CD4-positive, alpha-beta T cell treated with Interleukin-10 for 1 hour (primary cell): Measurements from ENCODE around the gene ARNT2.

Source experiments
- DNase-seq: peaks from one replicate; pipeline ENCODE4 v3.0.0-alpha.2; 2020

The ARNT2 gene

DNA sequence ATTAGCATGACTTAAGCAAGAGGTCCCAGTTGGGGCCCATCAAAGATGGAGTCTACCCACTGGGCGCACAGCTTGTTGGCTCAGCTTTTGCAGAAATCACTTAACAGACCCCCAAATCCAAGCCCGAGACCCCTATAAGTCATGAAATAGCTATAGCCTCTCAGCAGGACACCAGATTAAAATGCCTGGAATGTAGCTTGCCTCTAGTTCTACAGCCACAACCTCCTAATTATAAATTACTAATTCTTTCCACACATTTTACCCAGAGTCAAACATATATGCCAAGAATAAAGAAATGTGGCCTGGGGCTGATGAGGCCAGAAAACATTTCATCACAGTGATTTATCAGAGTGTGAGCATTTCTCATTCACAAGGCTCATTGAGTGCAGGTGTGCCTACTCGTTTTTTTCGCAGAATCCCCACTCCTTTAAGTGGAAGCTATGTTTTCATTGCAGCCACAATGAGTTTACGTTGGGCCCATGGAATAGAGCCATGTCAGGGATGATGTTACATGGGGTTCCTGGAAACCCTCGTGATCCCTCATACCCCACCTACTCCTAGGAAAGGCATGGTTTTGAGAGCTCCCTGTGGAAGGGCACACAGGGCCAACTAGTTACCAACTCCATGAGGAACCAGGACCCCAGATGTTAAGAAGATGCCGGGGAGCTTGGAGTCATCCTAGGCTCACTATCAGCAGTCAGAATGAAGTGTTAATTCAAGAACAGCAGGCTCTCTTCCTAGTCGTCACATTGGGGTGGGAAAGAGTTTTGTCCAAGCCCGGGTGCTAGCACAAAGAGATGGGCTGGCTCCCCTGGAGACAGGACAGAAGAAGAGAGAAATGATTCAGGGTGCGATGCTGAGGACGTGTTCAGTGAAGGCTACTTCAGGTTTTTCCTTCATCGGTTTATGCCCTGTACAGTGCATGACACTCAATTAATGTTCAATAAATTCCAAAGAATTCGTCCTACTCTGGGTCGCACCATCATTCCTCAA, 200.7 kb downstream of the ARNT2 start:
- DNase-seq, result no peak

DNA sequence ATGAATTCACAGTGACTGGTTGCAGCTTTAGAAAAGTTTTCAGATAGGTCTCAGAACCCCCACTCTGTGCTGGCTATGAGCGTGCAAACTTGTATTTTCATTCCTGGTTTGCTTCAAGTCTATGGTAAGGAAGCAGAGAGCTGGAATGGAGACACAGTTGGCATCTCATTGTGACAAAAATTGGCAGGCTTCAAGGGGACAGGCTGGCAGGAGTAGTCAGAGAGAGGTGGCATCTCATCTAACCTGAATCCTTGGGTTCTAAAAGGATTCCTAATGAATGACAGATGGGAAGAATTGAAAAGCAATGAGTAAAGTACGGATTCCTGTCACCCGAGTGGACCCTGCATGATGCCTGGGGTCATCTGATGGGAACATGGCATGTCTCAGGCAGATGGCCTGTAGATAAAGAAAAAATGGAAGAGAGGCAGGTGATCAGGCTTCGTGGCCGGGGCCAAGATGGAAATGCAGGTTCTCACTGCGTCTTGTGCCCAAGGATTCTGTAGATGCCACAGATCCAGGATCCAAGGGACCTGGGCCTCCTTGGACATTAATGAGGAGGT, 201.5 kb downstream of the ARNT2 start:
- DNase-seq, result no peak

GRCh38 chr15:80606511-80607071, 202.4 kb downstream of the ARNT2 start:
- no peak for DNase-seq

DNA sequence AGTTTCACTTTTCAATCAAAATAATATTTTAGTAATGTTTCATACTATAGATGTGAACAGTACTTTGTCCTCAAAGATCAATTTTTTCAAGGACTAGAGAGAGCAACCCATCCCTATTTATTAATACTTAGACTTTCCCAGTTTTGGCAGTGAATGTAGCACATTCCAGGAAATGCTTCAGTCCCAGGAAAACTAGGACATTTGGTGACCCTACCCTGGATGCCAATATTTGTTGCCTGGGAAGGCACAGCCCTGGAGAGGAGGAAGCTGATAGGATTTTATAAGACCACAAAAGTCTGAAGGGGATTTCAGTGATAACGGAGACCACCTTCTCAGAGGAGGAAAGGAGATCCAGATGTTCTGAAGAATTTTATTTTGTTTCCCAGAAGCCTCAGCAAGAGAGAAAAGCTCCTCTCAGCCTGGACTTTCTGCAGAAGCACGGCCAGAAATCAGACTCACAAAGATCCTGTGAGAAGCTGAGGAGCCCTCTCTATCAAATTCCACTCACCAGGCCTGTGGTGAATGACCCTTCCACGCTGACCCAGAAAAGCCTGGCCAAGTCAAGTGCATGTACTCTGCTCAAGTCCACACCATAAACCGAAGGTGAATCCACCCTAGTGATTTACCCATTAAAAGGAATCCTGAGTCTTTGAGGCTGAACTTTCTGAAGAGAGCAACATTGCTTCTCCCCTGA, 203.3 kb downstream of the ARNT2 start:
- no peak for DNase-seq

DNA sequence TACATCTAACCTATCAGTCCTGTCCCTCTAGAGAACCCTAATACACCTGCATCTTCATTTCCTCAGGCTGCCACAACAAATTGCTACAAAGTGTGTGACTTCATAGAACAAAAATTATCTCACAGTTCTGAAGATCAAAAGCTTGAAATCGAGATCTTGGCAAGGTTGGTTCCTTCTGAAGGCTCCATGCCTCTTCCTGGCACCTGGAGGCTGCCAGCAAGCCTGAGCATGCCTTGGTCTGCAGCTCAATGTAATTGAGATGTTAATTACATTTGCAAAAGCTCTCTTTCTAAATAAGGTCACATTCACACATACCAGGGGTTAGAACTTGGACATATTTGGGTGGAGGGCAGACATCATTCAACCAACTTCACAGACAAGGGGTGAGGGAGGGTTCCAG, 204.5 kb downstream of the ARNT2 start:
- no peak for DNase-seq

DNA sequence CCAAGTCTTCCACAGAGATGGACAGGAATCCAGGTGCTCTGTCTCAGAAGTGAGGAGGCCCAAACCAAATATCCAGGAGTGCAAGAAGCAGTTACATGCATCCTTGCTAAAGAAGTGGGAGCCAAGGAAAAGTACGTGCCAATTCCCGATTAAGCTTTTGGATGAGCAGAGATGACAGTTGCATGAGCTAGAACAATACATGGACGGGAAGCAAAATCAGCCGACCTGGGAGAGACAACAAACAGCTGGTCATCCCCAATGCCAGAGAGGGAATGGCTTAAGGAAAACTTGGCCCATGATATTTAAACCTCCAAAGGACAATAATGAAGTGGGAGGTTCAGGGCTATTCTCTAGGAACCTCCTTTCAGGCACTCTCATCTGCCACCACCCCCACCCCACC, 204.9 kb downstream of the ARNT2 start:
- no peak for DNase-seq

GRCh38 chr15:80609512-80609946, 205.3 kb downstream of the ARNT2 start:
- DNase-seq, result no peak

GRCh38 chr15:80611543-80612080, 207.4 kb downstream of the ARNT2 start:
- DNase-seq, result no peak

DNA sequence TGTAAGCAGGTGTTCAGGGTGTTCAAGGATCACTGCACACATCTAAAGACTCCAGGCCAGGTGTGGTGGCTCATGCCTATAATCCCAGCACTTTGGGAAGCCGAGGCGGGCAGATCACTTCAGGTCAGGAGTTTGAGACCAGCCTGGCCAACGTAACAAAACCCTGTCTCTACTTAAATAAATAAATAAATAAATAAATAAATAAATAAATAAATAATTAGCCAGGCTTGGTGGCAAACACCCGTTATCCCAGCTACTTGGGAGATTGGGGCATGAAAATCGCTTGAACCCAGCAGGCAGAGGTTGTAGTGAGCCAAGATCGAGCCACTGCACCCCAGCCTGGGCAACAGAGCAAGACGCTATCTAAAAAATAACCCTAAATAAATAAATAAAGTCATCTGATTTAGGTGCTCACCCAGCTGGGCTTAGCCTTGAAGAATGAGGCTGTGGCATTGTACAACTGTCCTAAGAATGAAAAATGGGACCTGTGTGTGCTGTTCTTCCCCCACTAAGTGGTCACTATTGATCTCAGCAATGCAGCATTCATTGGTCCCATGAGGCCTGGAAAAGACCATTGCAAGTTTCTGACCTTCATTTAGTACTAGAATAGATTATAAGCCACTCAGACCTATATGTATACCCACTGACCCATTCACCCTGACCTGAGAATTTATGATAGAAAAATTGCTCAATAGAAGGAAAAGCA, 208.1 kb downstream of the ARNT2 start:
- DNase-seq, result no peak

- no peak for DNase-seq
Measured at GRCh38 chr15:80613762-80614365, 209.7 kb downstream of the ARNT2 start.

DNA sequence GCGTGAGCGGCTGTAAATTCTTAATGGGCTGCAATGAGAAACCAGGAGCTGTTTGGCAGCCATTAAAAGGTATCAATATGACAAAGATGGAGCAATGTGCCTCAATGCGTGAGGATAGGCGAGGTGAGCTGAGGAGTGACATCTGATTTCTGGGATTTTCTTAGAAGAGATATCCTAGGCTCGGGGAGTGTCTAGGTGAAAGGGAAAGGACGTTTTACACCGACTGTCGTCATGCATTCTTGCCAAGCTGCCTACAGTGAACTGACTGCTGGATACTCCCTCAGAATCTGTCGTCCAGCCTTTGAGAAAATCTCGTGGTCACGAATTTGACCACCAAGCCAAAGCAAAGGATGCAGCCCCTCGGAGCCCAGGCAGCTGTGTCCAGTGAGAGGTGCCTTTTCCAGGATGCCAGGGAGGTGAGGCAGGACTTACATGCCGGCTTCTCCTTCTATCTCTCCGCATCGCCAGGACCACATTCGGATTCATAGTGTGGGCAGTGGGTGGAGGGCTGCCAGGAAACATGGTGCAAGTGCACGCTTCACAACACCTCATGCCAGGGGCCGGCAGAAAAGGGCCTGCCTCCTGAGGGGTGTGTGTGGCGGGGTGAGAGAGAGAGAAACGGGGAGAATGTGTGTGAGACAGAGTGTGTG, 210.7 kb downstream of the ARNT2 start:
- no peak for DNase-seq

GRCh38 chr15:80615361-80615736, 211.2 kb downstream of the ARNT2 start:
- no peak for DNase-seq

DNA sequence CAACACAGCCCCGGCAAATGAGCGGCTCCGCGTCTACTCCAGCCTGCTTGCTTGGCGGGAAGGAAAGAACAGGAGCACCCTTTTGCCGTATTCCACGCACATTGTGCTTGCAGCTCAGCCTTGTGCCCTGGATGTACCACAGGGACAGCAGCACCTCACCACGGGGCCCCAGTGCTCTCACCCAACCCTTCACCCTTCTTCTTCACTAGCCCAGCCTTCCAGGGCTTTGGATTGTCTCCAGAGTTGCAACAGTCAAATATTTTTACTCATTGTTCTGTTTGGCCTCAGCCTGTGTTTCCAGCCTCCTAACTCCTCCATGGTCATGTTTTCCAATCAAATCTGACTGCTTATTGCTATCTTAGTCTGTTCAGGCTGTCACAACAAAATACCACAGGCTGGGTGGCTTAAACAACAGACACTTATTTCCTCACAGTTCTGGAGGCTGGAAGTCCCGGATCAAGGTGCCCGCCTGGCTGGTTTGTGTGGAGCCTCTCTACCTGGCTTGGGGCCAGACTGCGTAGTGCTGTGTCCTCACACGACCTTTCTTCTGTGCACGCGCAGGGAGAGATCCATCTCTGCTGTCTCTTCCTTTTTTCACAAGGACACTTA, 211.7 kb downstream of the ARNT2 start:
- no peak for DNase-seq

- DNase-seq, result no peak
Measured at GRCh38 chr15:80618685-80619400, 214.7 kb downstream of the ARNT2 start.

DNA sequence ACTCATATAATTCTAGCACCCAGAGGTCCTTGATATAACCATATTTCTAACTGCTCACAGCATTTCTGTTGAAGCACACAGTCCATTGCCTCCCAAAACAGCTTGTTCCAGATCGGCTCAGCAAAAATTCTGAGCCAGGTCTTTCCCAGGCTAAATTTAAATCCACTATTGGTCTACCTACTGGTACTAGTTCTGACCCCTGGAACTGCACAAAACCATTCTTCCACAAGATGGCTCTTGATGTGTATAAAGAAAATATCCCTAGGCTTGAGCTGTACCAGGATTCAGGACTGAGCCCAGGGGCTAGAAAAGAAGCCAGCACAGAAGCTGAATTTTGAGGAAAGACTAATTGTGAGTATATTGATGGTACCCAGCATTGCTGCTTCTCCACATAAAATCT, 215.5 kb downstream of the ARNT2 start:
- no peak for DNase-seq

GRCh38 chr15:80620141-80620540, 216.0 kb downstream of the ARNT2 start:
- no peak for DNase-seq

- no peak for DNase-seq
Measured at GRCh38 chr15:80620931-80621330, 216.7 kb downstream of the ARNT2 start.

DNA sequence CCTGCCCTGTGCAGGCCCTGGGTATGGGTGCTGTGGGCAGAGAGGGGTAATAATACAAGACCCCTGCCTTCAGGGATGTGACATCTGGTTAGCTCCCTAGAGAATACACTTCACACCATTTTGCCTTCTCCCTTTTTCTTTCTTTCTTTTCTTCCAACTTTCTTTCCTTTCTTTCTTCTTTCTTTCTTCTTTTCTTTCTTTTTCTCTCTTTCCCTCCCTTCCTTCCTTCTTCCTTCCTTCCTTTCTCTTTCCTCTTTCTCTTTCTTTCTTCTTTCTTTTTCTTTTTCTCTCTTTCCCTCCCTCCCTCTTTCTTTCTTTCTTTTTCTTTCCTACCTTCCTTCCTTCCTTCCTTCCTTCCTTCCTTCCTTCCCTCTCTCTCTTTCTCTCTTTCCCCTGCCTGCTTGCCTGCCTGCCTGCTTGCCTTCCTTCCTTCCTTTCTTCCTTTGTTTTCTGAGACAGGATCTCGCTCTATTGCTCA, 222.5 kb downstream of the ARNT2 start:
- no peak for DNase-seq

DNA sequence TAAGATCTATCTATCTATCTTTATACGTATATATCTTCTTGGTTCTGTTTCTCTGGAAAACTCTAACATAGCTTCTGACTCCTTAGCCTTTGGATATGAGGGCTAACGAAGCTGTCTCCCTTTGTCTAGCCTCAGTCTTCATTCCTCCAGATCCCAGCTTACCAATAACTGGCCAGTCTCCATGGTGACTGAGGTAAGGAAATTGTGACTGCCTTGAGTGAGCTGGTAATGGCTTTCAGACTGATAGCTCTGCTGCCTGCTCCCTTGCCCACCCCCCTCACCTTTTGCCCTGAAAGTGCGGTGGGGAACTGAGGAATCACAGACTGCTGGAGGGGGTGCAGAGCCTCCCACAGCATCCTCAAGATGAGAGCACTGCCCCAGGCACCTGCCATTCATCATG, 225.2 kb downstream of the ARNT2 start:
- DNase-seq, result no peak

GRCh38 chr15:80630981-80631380, 226.8 kb downstream of the ARNT2 start:
- DNase-seq, result no peak
